Stimulated activated CD8-positive, alpha-beta memory T cell treated with anti-CD3 and anti-CD28 coated beads, Interleukin-12 subunit alpha, Interleukin-12 subunit beta, amount 100 ng/mL, for 4 hours (primary cell): Measurements from ENCODE around the gene ZNF536.

ENCODE experiments used
- DNase-seq: peaks from one replicate; pipeline ENCODE4 v3.0.0-alpha.2; 2020; ENCODE audit warnings: low read depth

The ZNF536 gene

GRCh38 chr19:30364866-30365800 lies 7.1 kb upstream of the ZNF536 start:
- no peak for DNase-seq

GRCh38 chr19:30366282-30366681 lies 5.9 kb upstream of the ZNF536 start:
- no peak for DNase-seq

GRCh38 chr19:30367006-30367405 lies 5.2 kb upstream of the ZNF536 start:
- DNase-seq = no peak

GRCh38 chr19:30367421-30367820 lies 4.8 kb upstream of the ZNF536 start:
- no peak for DNase-seq

GRCh38 chr19:30369833-30370232 lies 2.4 kb upstream of the ZNF536 start:
- no peak for DNase-seq

GRCh38 chr19:30371161-30371836 lies 885 bp upstream of the ZNF536 start:
- no peak for DNase-seq

- no peak for DNase-seq
Measured at GRCh38 chr19:30373593-30373992, 1.4 kb downstream of the ZNF536 start.

- no peak for DNase-seq
Measured at GRCh38 chr19:30374539-30374864, 2.3 kb downstream of the ZNF536 start.

- DNase-seq = no peak
Measured at GRCh38 chr19:30374865-30375552, 2.8 kb downstream of the ZNF536 start.

GRCh38 chr19:30375553-30376031 lies 3.4 kb downstream of the ZNF536 start:
- no peak for DNase-seq

- DNase-seq = no peak
Measured at GRCh38 chr19:30376272-30376671, 4.1 kb downstream of the ZNF536 start.

GRCh38 chr19:30376826-30377425 lies 4.7 kb downstream of the ZNF536 start:
- DNase-seq = no peak

- no peak for DNase-seq
Measured at GRCh38 chr19:30378701-30379100, 6.5 kb downstream of the ZNF536 start.

GRCh38 chr19:30379841-30380610 lies 7.8 kb downstream of the ZNF536 start:
- no peak for DNase-seq

- no peak for DNase-seq
Measured at GRCh38 chr19:30381366-30381765, 9.2 kb downstream of the ZNF536 start.

- DNase-seq = no peak
Measured at GRCh38 chr19:30385174-30385573, 13.0 kb downstream of the ZNF536 start.

- DNase-seq = no peak
Measured at GRCh38 chr19:30385666-30386065, 13.5 kb downstream of the ZNF536 start.

GRCh38 chr19:30386551-30387143 lies 14.5 kb downstream of the ZNF536 start:
- no peak for DNase-seq

GRCh38 chr19:30387311-30388115 lies 15.3 kb downstream of the ZNF536 start:
- no peak for DNase-seq

- DNase-seq = no peak
Measured at GRCh38 chr19:30388327-30388726, 16.1 kb downstream of the ZNF536 start.
